HL-60 (cell line): Measurements from ENCODE around the gene TEKT2.

ENCODE experiments used
- DNase-seq, 2 experiments: peaks; one replicate each; pipeline ENCODE4 v3.0.0-alpha.2; 2010 to 2020; ENCODE audit warnings: low read depth in 1 of 2, low spot score in 1 of 2
- H3K27ac ChIP-seq: fragments of 250-450 bp; sonication (Bioruptor Pico); replicated peaks from 2 replicates; pipeline ENCODE4 v1.5.1; 2020; ENCODE audit warnings: mild to moderate bottlenecking, moderate library complexity
- H3K27me3 ChIP-seq: fragments of 250-450 bp; sonication (Bioruptor Pico); 2 replicates; pipeline ENCODE4 v1.5.1; 2021; ENCODE audit warnings: mild to moderate bottlenecking, moderate library complexity; ENCODE audit not compliant: insufficient read depth, poor library complexity, severe bottlenecking
- H3K4me3 ChIP-seq: replicated peaks from 2 replicates; pipeline ENCODE4 v1.5.1; 2011; ENCODE audit warnings: mild to moderate bottlenecking, control low read depth, low read length; ENCODE audit not compliant: insufficient read depth
- GABPA ChIP-seq: IDR thresholded peaks from 2 replicates; pipeline ENCODE4 v1.6.1; 2012; ENCODE audit warnings: low read depth
- POLR2AphosphoS5 ChIP-seq: IDR thresholded peaks from 2 replicates; pipeline ENCODE4 v1.6.1; 2012; ENCODE audit warnings: low read depth
- SPI1 ChIP-seq: IDR thresholded peaks from 2 replicates; pipeline ENCODE4 v1.6.1; 2012; ENCODE audit warnings: low read depth, mild to moderate bottlenecking, borderline replicate concordance
- TF ChIP-seq, protein P1 (sequence below): IDR thresholded peaks from one replicate; pipeline ENCODE4 v1.5.1; 2011; ENCODE audit warnings: low read length, control low read depth, inconsistent platforms; ENCODE audit not compliant: insufficient read depth
- TF ChIP-seq, protein P2 (sequence below): IDR thresholded peaks from 2 replicates; pipeline ENCODE4 v1.6.1; 2012; ENCODE audit warnings: low read depth; ENCODE audit not compliant: insufficient replicate concordance

TEKT2 gene

DNA sequence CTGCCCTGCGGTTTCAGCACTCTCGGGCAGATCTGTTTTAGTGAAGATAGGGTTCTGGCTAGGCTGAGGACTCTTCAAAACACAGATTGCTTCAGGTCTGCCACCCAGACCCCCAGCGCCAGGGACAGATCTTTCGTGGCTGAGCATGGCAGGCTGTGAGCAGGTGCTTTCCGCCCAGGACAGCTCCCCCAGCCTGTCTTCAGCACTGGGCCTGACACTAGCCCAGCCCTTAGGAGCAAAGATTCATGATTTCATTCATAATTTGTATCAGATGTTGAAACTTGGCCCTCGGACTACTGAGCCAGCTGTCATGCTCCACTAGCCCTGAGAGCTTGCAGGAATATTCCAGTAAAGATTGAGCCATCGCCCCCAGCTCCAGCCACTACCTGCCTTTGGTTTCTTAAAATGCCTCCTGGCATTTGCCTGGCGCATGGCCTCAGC, 10.7 kb downstream of the TEKT2 start:
- TF ChIP-seq POLR2AphosphoS5 (no peak), SPI1 (no peak), GABPA (no peak)
- no peak for DNase-seq
- 0 out of 2 replicates have a peak overlapping the region, but pooled peaks have one; percentile 75 for H3K27ac ChIP-seq

DNA sequence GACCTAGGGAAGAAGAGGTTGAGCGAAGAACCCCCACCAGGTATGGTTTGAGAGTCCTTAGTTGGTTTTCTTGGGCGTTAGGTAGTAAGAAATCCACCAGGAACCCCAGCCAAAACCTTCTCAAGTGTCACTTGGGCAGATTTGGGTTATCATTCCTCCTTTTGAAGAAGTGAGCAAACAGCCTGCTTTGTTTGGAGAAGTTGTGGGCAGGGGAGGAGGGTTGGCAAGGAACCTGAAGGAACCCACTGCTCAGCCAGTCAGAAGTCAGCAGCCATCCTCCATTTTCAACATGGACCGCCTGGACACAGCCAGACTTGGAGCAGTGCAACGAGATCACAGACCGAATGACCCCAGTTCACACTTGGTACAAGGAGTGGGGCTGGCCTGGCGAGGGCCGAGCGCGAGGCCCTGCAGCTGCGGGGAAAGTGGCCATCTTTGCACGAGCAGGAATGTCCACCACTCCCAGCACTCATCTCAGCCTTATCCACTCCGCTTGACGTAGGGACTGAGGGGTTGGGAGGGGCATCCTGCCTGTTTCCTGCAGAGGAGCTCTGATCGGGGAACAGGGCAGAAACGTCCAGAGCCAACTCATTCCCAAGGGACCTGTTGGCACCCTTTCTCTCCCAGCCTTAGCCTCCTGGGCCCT, 12.0 kb downstream of the TEKT2 start:
- H3K27me3 ChIP-seq = no peaks in the 10 kb centered on the region
- TF ChIP-seq, protein P1, sequence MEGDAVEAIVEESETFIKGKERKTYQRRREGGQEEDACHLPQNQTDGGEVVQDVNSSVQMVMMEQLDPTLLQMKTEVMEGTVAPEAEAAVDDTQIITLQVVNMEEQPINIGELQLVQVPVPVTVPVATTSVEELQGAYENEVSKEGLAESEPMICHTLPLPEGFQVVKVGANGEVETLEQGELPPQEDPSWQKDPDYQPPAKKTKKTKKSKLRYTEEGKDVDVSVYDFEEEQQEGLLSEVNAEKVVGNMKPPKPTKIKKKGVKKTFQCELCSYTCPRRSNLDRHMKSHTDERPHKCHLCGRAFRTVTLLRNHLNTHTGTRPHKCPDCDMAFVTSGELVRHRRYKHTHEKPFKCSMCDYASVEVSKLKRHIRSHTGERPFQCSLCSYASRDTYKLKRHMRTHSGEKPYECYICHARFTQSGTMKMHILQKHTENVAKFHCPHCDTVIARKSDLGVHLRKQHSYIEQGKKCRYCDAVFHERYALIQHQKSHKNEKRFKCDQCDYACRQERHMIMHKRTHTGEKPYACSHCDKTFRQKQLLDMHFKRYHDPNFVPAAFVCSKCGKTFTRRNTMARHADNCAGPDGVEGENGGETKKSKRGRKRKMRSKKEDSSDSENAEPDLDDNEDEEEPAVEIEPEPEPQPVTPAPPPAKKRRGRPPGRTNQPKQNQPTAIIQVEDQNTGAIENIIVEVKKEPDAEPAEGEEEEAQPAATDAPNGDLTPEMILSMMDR = no peak
- TF ChIP-seq POLR2AphosphoS5 (peak; percentile 36; the same call in 1 of the 2 replicates), GABPA (no peak), SPI1 (peak; percentile 68; the same call in 1 of the 2 replicates)
- TF ChIP-seq, protein P2, sequence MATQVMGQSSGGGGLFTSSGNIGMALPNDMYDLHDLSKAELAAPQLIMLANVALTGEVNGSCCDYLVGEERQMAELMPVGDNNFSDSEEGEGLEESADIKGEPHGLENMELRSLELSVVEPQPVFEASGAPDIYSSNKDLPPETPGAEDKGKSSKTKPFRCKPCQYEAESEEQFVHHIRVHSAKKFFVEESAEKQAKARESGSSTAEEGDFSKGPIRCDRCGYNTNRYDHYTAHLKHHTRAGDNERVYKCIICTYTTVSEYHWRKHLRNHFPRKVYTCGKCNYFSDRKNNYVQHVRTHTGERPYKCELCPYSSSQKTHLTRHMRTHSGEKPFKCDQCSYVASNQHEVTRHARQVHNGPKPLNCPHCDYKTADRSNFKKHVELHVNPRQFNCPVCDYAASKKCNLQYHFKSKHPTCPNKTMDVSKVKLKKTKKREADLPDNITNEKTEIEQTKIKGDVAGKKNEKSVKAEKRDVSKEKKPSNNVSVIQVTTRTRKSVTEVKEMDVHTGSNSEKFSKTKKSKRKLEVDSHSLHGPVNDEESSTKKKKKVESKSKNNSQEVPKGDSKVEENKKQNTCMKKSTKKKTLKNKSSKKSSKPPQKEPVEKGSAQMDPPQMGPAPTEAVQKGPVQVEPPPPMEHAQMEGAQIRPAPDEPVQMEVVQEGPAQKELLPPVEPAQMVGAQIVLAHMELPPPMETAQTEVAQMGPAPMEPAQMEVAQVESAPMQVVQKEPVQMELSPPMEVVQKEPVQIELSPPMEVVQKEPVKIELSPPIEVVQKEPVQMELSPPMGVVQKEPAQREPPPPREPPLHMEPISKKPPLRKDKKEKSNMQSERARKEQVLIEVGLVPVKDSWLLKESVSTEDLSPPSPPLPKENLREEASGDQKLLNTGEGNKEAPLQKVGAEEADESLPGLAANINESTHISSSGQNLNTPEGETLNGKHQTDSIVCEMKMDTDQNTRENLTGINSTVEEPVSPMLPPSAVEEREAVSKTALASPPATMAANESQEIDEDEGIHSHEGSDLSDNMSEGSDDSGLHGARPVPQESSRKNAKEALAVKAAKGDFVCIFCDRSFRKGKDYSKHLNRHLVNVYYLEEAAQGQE = no peak
- peak; percentile 60 to 84 for DNase-seq
- H3K27ac ChIP-seq = peak overlapping the region; percentile 75
- H3K4me3 ChIP-seq = no peak overlapping the region

More for the DNA sequence above, 10.7 kb downstream of the TEKT2 start:
- Histone ChIP-seq H3K27me3 (no peaks in the 10 kb centered on the region), H3K4me3 (no peak overlapping the region)

DNA sequence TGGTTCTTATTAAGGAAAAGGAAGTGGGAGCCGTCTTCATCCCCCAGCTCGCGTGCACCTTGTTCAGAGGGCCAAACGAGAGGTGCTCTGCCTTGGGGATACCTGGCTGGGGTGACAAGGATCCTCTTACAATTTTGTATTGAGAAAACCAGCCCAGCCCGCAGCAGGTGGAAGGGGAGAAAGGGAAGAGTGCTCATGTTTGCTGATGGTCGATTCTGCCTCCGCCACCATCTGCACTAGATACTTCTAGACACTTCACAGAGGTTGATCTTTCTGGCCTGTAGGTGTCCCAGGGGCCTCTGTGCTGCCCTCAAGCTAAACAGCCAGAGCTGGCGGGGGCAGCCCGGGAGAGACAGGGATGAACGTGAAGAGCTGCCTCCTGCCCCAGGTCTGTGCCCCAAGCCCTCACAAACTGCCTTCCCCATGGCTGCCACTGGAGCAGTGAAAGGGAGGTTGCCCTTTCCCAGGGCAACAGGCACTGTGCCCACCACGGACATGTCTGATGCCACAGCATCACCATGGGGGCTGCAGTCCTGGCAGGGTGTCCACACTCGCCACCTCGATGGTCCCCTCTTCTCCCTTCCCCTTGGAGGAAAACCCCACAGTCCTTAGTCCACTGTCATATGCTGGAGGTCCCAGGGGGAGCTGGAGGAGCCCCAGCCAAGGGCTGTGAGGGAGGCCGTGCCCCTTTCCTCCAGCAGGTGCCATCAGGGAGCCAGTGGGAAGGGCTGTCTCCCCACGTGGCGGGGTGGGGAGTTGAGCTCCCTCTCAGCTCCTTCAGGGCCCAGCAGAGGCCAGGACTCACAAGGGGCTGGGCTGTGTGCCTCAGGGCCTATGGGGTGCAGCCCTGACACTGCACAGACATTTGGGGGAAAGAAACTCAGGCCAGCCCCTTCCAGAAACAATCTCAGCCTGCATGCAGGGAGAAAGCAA, 12.9 kb downstream of the TEKT2 start:
- no peak for TF ChIP-seq POLR2AphosphoS5
- TF ChIP-seq GABPA = no peak
- TF ChIP-seq, protein P2 = no peak
- TF ChIP-seq, protein P1 = no peak
- TF ChIP-seq SPI1 = no peak
- no peak for DNase-seq
- Histone ChIP-seq H3K27ac (peak overlapping the region; percentile 75), H3K27me3 (no peaks in the 10 kb centered on the region), H3K4me3 (no peak overlapping the region)
